ENCODE measurements around the gene CLSTN2. TPM values are rescaled to one million over a fixed set of nuclear protein-coding genes. Genes with fewer than 3 reads are reported as not detected.

CLSTN2 gene
- total and polyA plus RNA-seq, 2 of the 13 experiments (the other 11 are each of a cell fraction or from before 2014, with no cell fraction given) = not detected

DNA sequence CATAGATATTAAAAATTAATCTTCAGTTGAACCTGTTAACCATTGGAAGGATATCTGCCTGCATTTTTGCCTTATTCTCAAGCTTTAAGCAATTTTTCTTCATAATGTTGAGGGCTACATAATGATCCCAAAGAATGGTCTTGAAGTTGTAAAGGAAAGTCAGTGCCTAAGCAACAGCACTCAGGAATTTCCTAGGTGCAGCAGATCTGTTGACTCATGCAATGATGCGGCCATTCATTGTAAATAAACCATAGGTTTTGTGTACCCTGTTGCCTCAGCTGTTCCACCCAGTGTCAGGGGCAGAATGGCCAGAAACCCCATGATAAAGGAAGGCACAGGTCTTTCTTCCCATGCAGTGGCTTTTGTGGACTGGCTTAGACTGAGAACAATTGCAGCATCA is 664.5 kb downstream of the CLSTN2 start:
- no peaks in the 10 kb centered on the region for H3K79me2 ChIP-seq (ENCODE audit: insufficient read depth, low read length)
- H3K36me3 ChIP-seq (replicated peaks in 1 of 2; ENCODE audit: control insufficient read depth in 1 of 2, insufficient read depth in 2 of 2, low read length in 2 of 2) = no peaks in the 10 kb centered on the region
- TF ChIP-seq FOSL2 (CRISPR knock-in tag; IDR thresholded peaks at IDR 0.05) (0 out of 2 replicates have a peak, but pooled peaks have one; percentile 7), NFE2 (CRISPR knock-in tag; IDR thresholded peaks at IDR 0.05) (no peak)
- intact Hi-C loops (cut with micrococcal nuclease; ENCODE audit: unreplicated experiment) = no loop called here
- ChIA-PET POLR2A (no interaction called here), CTCF (ENCODE audit: low intra/inter-chr PET ratio, low total read pairs) (no interaction called here)
- H4K20me1 ChIP-seq (ENCODE audit: insufficient read depth, low read length) = no peaks in the 10 kb centered on the region
- FAIRE-seq = no peak
- in situ Hi-C loops (cut with HindIII; ENCODE audit: extremely low pct_ligation_motif_present, low pct_unique_long_range_greater_than_20kb) = no loop called here
- no TSS peak for BruUV-seq (replicated peaks)
- no peak overlapping the region for H3K4me3 ChIP-seq (replicated peaks in 1 of 3; ENCODE audit: insufficient read depth in 1 of 3, low read depth in 2 of 3, low read length in 3 of 3)
- H3K27ac ChIP-seq (ENCODE audit: extremely low read length, insufficient read depth, low read length) = no peak overlapping the region
- H2AFZ ChIP-seq (ENCODE audit: low read length) = no peak overlapping the region
- 0% methylated on average over 1 of the region's 1 CpG for WGBS (ENCODE audit: low lambda C conversion rate)
- ATAC-seq = no peak
- no peaks in the 10 kb centered on the region for H3K4me1 ChIP-seq (ENCODE audit: insufficient read depth, low read length)
- no peak overlapping the region for H3K4me2 ChIP-seq (ENCODE audit: low read depth, low read length)
- H3K9me3 ChIP-seq (ENCODE audit: low read length) = no peaks in the 10 kb centered on the region
- no peaks in the 10 kb centered on the region; a peak in 1 of 5 replicates for H3K27me3 ChIP-seq (ENCODE audit: control insufficient read depth in 1 of 2, insufficient read depth in 2 of 2, low read length in 2 of 2)
- DNase-seq (ENCODE audit: low spot score) = no peak
- H3K9ac ChIP-seq (ENCODE audit: insufficient read depth, low read depth, low read length) = no peak overlapping the region

DNA sequence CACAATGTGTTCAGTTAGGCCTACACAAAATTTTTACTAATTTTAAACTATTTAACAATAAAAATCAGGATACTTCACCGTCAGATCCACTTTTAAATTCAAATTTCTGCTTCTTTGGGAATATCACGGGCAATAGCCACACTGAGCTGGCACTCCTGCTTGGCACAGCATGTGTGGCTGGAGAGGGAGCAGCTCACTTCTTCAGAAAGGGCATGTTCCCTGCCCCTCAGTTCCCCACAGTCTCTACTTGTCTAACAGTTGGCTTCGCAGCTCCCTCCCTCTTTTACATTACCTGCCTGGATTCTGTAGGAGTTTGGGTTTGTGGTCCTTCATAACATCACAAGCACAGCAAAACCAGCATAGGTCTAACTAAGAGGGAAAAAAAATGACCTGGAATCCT is 666.9 kb downstream of the CLSTN2 start:
- Histone ChIP-seq H3K27me3 (ENCODE audit: control insufficient read depth in 1 of 2, insufficient read depth in 2 of 2, low read length in 2 of 2) (no peaks in the 10 kb centered on the region; a peak in 1 of 5 replicates), H3K9ac (ENCODE audit: insufficient read depth, low read depth, low read length) (no peak overlapping the region), H3K27ac (ENCODE audit: extremely low read length, insufficient read depth, low read length) (no peak overlapping the region), H3K36me3 (replicated peaks in 1 of 2; ENCODE audit: control insufficient read depth in 1 of 2, insufficient read depth in 2 of 2, low read length in 2 of 2) (no peaks in the 10 kb centered on the region), H2AFZ (ENCODE audit: low read length) (no peak overlapping the region), H3K4me3 (replicated peaks in 1 of 3; ENCODE audit: insufficient read depth in 1 of 3, low read depth in 2 of 3, low read length in 3 of 3) (no peak overlapping the region), H3K79me2 (ENCODE audit: insufficient read depth, low read length) (no peaks in the 10 kb centered on the region), H3K4me2 (ENCODE audit: low read depth, low read length) (no peak overlapping the region), H4K20me1 (ENCODE audit: insufficient read depth, low read length) (no peaks in the 10 kb centered on the region), H3K4me1 (ENCODE audit: insufficient read depth, low read length) (no peaks in the 10 kb centered on the region), H3K9me3 (ENCODE audit: low read length) (peaks cover 2% of the 10 kb centered on the region; the same call in 1 of the 2 replicates)
- 25% methylated on average over 3 of the region's 3 CpGs for WGBS (ENCODE audit: low lambda C conversion rate)
- no peak for DNase-seq (ENCODE audit: low spot score)
- in situ Hi-C loops (cut with HindIII; ENCODE audit: extremely low pct_ligation_motif_present, low pct_unique_long_range_greater_than_20kb) = no loop called here
- ATAC-seq = no peak
- intact Hi-C loops (cut with micrococcal nuclease; ENCODE audit: unreplicated experiment) = no loop called here
- no TSS peak for BruUV-seq (replicated peaks)
- no peak for FAIRE-seq
- CTCF ChIA-PET (ENCODE audit: low intra/inter-chr PET ratio, low total read pairs) = no interaction called here
- TF ChIP-seq MEIS2 (CRISPR knock-in tag; IDR thresholded peaks at IDR 0.05) = no peak
- POLR2A ChIA-PET = no interaction called here
